Uterus (tissue), 2 donors: ENCODE results near the gene EEF1AKMT3.

Experiments
- POLR2A ChIP-seq, 2 donors: fragments of 450-650 bp; IDR thresholded peaks; one replicate each; pipeline ENCODE4 v1.6.1; 2016; ENCODE audit warnings: antibody characterized with exemption in 2 of 2, mild to moderate bottlenecking in 1 of 2, moderate library complexity in 1 of 2
- TF ChIP-seq, protein P1 (sequence below), 4 experiments: fragments of 200-600 bp in 2 of 4; fragments of 450-650 bp in 2 of 4; sonication (generic) in 2 of 4; IDR thresholded peaks; one replicate each; pipeline ENCODE4 v1.5.1; 2016 to 2019; ENCODE audit warnings: antibody characterized with exemption in 4 of 4, mild to moderate bottlenecking in 2 of 4, moderate library complexity in 1 of 4

- TF ChIP-seq, protein P1, sequence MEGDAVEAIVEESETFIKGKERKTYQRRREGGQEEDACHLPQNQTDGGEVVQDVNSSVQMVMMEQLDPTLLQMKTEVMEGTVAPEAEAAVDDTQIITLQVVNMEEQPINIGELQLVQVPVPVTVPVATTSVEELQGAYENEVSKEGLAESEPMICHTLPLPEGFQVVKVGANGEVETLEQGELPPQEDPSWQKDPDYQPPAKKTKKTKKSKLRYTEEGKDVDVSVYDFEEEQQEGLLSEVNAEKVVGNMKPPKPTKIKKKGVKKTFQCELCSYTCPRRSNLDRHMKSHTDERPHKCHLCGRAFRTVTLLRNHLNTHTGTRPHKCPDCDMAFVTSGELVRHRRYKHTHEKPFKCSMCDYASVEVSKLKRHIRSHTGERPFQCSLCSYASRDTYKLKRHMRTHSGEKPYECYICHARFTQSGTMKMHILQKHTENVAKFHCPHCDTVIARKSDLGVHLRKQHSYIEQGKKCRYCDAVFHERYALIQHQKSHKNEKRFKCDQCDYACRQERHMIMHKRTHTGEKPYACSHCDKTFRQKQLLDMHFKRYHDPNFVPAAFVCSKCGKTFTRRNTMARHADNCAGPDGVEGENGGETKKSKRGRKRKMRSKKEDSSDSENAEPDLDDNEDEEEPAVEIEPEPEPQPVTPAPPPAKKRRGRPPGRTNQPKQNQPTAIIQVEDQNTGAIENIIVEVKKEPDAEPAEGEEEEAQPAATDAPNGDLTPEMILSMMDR (IDR thresholded peaks at IDR 0.05), result no peak
- no peak for TF ChIP-seq POLR2A (IDR thresholded peaks at IDR 0.05)
Observed at GRCh38 chr12:57754411-57755193, 17.8 kb upstream of the EEF1AKMT3 start, which contains the start of gene MARCHF9.
